K562 (cell line): ENCODE data around the gene NGRN. TPM values are rescaled to one million over a fixed set of nuclear protein-coding genes. Genes with fewer than 3 reads are reported as not detected.

Experiments
- ARNT ChIP-seq, 2 experiments: fragments of 450-650 bp; IDR thresholded peaks; 2 replicates each; pipeline ENCODE4 v1.6.1; 2016; ENCODE audit warnings: mild to moderate bottlenecking in 1 of 2
- CLOCK ChIP-seq: fragments of 250-450 bp; sonication (Bioruptor Pico); IDR thresholded peaks from 2 replicates; pipeline ENCODE4 v1.4.0; 2020; ENCODE audit warnings: mild to moderate bottlenecking, moderate library complexity, borderline replicate concordance
- DACH1 ChIP-seq: fragments of 450-650 bp; IDR thresholded peaks from 2 replicates; pipeline ENCODE4 v1.6.1; 2018; ENCODE audit not compliant: partially characterized antibody
- DIDO1 ChIP-seq: fragments of 450-650 bp; IDR thresholded peaks from 2 replicates; pipeline ENCODE4 v1.6.1; 2016; ENCODE audit warnings: low read depth, missing biosample characterization, missing genetic modification characterization
- DPF2 ChIP-seq: fragments of 450-650 bp; IDR thresholded peaks from 2 replicates; pipeline ENCODE4 v1.6.1; 2016
- HOXB6 ChIP-seq: fragments of 250-450 bp; sonication (Bioruptor Pico); IDR thresholded peaks from 2 replicates; pipeline ENCODE4 v1.5.1; 2022; ENCODE audit warnings: mild to moderate bottlenecking, borderline replicate concordance
- L3MBTL2 ChIP-seq: fragments of 450-650 bp; IDR thresholded peaks from 2 replicates; pipeline ENCODE4 v1.6.1; 2016; ENCODE audit warnings: mild to moderate bottlenecking, moderate library complexity
- MCM3 ChIP-seq: fragments of 450-650 bp; IDR thresholded peaks from 2 replicates; pipeline ENCODE4 v1.6.1; 2016
- MYBL2 ChIP-seq, 2 experiments: fragments of 450-650 bp in 1 of 2; sonication (generic) in 1 of 2; formaldehyde crosslinking in 1 of 2; IDR thresholded peaks; 2 replicates each; pipeline versions ENCODE4 v1.6.1 to v1.8.1; 2017 to 2022; ENCODE audit warnings: borderline replicate concordance in 1 of 2, inconsistent platforms in 1 of 2, low read depth in 1 of 2, mild to moderate bottlenecking in 1 of 2, missing genetic modification reagents in 1 of 2, moderate library complexity in 1 of 2
- NCOA2 ChIP-seq, 2 experiments: fragments of 450-650 bp; IDR thresholded peaks; 2 replicates each; pipeline ENCODE4 v1.6.1; 2018; ENCODE audit warnings: mild to moderate bottlenecking in 2 of 2, moderate library complexity in 1 of 2; ENCODE audit not compliant: partially characterized antibody in 2 of 2
- PRMT5 ChIP-seq: sonication (generic); formaldehyde crosslinking; IDR thresholded peaks from 2 replicates; pipeline ENCODE4 v1.5.0; 2020; ENCODE audit warnings: missing genetic modification reagents
- SNIP1 ChIP-seq: fragments of 450-650 bp; IDR thresholded peaks from 2 replicates; pipeline ENCODE4 v1.7.1; 2017; ENCODE audit warnings: low read depth, mild to moderate bottlenecking
- STAT5A ChIP-seq: IDR thresholded peaks from 2 replicates; pipeline ENCODE4 v1.6.1; 2012; ENCODE audit warnings: low read length, inconsistent platforms, borderline replicate concordance
- XRCC3 ChIP-seq: fragments of 450-650 bp; IDR thresholded peaks from 2 replicates; pipeline ENCODE4 v1.6.1; 2017; ENCODE audit warnings: mild to moderate bottlenecking, moderate library complexity
- ZNF324 ChIP-seq: fragments of 250-450 bp; sonication (Bioruptor Pico); IDR thresholded peaks from 2 replicates; pipeline ENCODE4 v1.4.0; 2020; ENCODE audit warnings: mild to moderate bottlenecking
- ZNF347 ChIP-seq: fragments of 450-650 bp; formaldehyde crosslinking; IDR thresholded peaks from 2 replicates; pipeline ENCODE4 v1.4.0; 2020; ENCODE audit warnings: low read depth, mild to moderate bottlenecking, moderate library complexity
- ZNF592 ChIP-seq: fragments of 450-650 bp; IDR thresholded peaks from 2 replicates; pipeline ENCODE4 v1.6.1; 2017; ENCODE audit warnings: antibody characterized with exemption, mild to moderate bottlenecking
- polyA plus RNA-seq, 8 experiments: library from polyadenylated mRNA; depleted of rRNA in 4 of 8; stranded (reverse) in 5 of 8; unstranded in 3 of 8; fragments of >200 nt; fragmentation: Nextera tagmentation in 2 of 8; fragmentation: Illumina TruSeq in 1 of 8; extraction: Ambion mirVana in 2 of 8; extraction: Trizol in 1 of 8; gene quantifications; 2 replicates each; pipeline versions ENCODE4 v1.2.1 to v1.2.3, GENCODE V29; 2011 to 2014; ENCODE audit warnings: inconsistent platforms in 1 of 8, missing spikeins in 1 of 8
- total RNA-seq, 7 experiments: library from RNA; depleted of rRNA in 6 of 7; stranded (reverse); fragments of >200 nt in 6 of 7; fragmentation: Illumina TruSeq in 2 of 7; extraction: Trizol in 2 of 7; gene quantifications; 2 replicates each; pipeline versions ENCODE4 v1.2.1 to v1.2.3, GENCODE V29; 2011 to 2021; ENCODE audit warnings: low replicate concordance in 1 of 7
- TF ChIP-seq, protein P1 (sequence below): sonication (generic); IDR thresholded peaks from 2 replicates; pipeline ENCODE4 v1.6.1; 2016
- TF ChIP-seq, protein P2 (sequence below): sonication (generic); formaldehyde crosslinking; IDR thresholded peaks from 2 replicates; pipeline ENCODE4 v1.8.0; 2022; ENCODE audit warnings: missing genetic modification reagents, mild to moderate bottlenecking, moderate library complexity, borderline replicate concordance
- TF ChIP-seq, protein P3 (sequence below): fragments of 450-650 bp; formaldehyde crosslinking; IDR thresholded peaks from 2 replicates; pipeline ENCODE4 v1.4.0; 2022; ENCODE audit warnings: missing genetic modification characterization

Gene NGRN
- total and polyA plus RNA-seq, 9 of the 15 experiments (the other 6 are each of a cell fraction or from before 2014, with no cell fraction given), result 14.0 to 73.4 (median 60.0) TPM

DNA sequence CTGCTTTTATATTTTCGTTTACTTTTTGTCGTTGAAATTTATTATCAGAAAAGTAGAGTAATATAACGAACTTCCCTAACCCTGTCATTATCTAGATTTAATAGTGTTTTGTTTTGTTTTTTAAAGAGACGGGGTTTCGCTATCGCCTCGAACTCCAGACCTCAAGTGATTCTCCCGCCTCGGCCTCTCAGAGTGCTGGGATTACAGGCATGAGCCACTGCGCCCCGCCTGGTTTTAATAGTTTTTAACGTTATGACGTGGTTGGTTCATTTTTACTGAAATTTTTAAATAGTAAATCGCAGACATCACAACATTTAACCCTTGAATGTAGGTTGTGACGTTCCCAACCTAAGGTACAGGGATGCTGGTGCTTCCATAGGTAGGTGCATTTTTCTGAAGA lies 1.0 kb downstream of the NGRN start (continued):
- TF ChIP-seq, protein P1, sequence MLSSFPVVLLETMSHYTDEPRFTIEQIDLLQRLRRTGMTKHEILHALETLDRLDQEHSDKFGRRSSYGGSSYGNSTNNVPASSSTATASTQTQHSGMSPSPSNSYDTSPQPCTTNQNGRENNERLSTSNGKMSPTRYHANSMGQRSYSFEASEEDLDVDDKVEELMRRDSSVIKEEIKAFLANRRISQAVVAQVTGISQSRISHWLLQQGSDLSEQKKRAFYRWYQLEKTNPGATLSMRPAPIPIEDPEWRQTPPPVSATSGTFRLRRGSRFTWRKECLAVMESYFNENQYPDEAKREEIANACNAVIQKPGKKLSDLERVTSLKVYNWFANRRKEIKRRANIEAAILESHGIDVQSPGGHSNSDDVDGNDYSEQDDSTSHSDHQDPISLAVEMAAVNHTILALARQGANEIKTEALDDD, result no peak
- TF ChIP-seq XRCC3 (no peak), DACH1 (no peak), HOXB6 (CRISPR knock-in tag) (no peak), DIDO1 (tag) (no peak), CLOCK (CRISPR knock-in tag) (no peak), NCOA2 (IDR thresholded peaks at IDR 0.05; ENCODE audit: partially characterized antibody in 2 of 2) (no peak), MYBL2 (IDR thresholded peaks at IDR 0.05; ENCODE audit: low read depth) (no peak), MYBL2 (CRISPR knock-in tag; IDR thresholded peaks at IDR 0.05; ENCODE audit: borderline replicate concordance) (no peak), DPF2 (no peak), PRMT5 (CRISPR knock-in tag) (no peak), ARNT (IDR thresholded peaks at IDR 0.05) (0 out of 4 replicates have a peak, but pooled peaks of 1 of the 2 experiments have one; percentile 33), MCM3 (no peak), ZNF324 (CRISPR knock-in tag) (no peak), ZNF347 (no peak), STAT5A (no peak), SNIP1 (no peak), L3MBTL2 (peak; percentile 15), ZNF592 (0 out of 2 replicates have a peak, but pooled peaks have one; percentile 22)
- TF ChIP-seq, protein P2, sequence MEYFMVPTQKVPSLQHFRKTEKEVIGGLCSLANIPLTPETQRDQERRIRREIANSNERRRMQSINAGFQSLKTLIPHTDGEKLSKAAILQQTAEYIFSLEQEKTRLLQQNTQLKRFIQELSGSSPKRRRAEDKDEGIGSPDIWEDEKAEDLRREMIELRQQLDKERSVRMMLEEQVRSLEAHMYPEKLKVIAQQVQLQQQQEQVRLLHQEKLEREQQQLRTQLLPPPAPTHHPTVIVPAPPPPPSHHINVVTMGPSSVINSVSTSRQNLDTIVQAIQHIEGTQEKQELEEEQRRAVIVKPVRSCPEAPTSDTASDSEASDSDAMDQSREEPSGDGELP, result no peak
- TF ChIP-seq, protein P3, sequence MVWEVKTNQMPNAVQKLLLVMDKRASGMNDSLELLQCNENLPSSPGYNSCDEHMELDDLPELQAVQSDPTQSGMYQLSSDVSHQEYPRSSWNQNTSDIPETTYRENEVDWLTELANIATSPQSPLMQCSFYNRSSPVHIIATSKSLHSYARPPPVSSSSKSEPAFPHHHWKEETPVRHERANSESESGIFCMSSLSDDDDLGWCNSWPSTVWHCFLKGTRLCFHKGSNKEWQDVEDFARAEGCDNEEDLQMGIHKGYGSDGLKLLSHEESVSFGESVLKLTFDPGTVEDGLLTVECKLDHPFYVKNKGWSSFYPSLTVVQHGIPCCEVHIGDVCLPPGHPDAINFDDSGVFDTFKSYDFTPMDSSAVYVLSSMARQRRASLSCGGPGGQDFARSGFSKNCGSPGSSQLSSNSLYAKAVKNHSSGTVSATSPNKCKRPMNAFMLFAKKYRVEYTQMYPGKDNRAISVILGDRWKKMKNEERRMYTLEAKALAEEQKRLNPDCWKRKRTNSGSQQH (CRISPR knock-in tag), result no peak
